ENCODE results near the gene TNFSF8. TPM values are rescaled to one million over a fixed set of nuclear protein-coding genes. Genes with fewer than 3 reads are reported as not detected.

Gene TNFSF8
- total and polyA plus RNA-seq, 9 of the 15 experiments (the other 6 are each of a cell fraction or from before 2014, with no cell fraction given) = 0.09 TPM; not detected in 8

- TF ChIP-seq ATF2 (CRISPR knock-in tag; IDR thresholded peaks at IDR 0.05) (no peak), RBM34 (IDR thresholded peaks at IDR 0.05; ENCODE audit: borderline replicate concordance, insufficient read depth, low read length) (no peak), ZNF212 (CRISPR knock-in tag; IDR thresholded peaks at IDR 0.05) (no peak), TRIM24 (IDR thresholded peaks at IDR 0.05) (no peak), ZNF12 (CRISPR knock-in tag; IDR thresholded peaks at IDR 0.05) (no peak), ZNF3 (CRISPR knock-in tag; IDR thresholded peaks at IDR 0.05) (no peak), ZNF239 (CRISPR knock-in tag; IDR thresholded peaks at IDR 0.05) (no peak), NFIX (CRISPR knock-in tag; IDR thresholded peaks at IDR 0.05; ENCODE audit: low read depth) (no peak), ID3 (CRISPR knock-in tag; IDR thresholded peaks at IDR 0.05) (no peak), ID3 (tag; IDR thresholded peaks at IDR 0.05) (no peak), STAT6 (CRISPR knock-in tag; IDR thresholded peaks at IDR 0.05) (no peak), KHSRP (IDR thresholded peaks at IDR 0.05) (no peak), SMARCA4 (IDR thresholded peaks at IDR 0.05) (no peak)
Observed at GRCh38 chr9:114941376-114941775, 11.0 kb upstream of the TNFSF8 start (continued).
